Activated T-helper 1 cell treated with anti-CD3 and anti-CD28 coated beads, Interleukin-12 subunit alpha, Interleukin-12 subunit beta, Interleukin-2, Interleukin-4 antibody, amounts not matched to agents 30 ng/mL and 10 ng/mL and 1 ng/mL, durations not matched to agents 14 hours and 24 hours and 36 hours (primary cell): ENCODE results near the gene PRTN3. TPM values are rescaled to one million over a fixed set of nuclear protein-coding genes. Genes with fewer than 3 reads are reported as not detected.

Experiments
- DNase-seq: peaks from one replicate; pipeline ENCODE4 v3.0.0; 2021; ENCODE audit warnings: low spot score
- H3K27ac Mint-ChIP-seq: one replicate; pipeline ENCODE4 v1.8.0; 2021; ENCODE audit warnings: mild to moderate bottlenecking, mixed read lengths
- H3K27me3 Mint-ChIP-seq: one replicate; pipeline ENCODE4 v1.8.0; 2022; ENCODE audit warnings: mild to moderate bottlenecking, moderate library complexity, mixed read lengths; ENCODE audit not compliant: insufficient read depth
- H3K36me3 Mint-ChIP-seq: one replicate; pipeline ENCODE4 v1.8.0; 2021; ENCODE audit warnings: low read depth, mixed read lengths
- H3K4me1 Mint-ChIP-seq: one replicate; pipeline ENCODE4 v1.8.0; 2021; ENCODE audit warnings: low read depth, mixed read lengths
- H3K4me3 Mint-ChIP-seq: one replicate; pipeline ENCODE4 v1.8.0; 2021; ENCODE audit warnings: mild to moderate bottlenecking, moderate library complexity, mixed read lengths
- H3K9me3 Mint-ChIP-seq: one replicate; pipeline ENCODE4 v1.8.0; 2021; ENCODE audit warnings: mixed read lengths
- intact Hi-C: fragments of 100-400 bp; cut with micrococcal nuclease; formaldehyde crosslinking; loops from one replicate; pipeline ENCODE4 v1.15.1; 2024
- total RNA-seq: library from RNA; stranded (reverse); gene quantifications from 2 replicates; pipeline ENCODE4 v1.2.3, GENCODE V29; 2022

The PRTN3 gene, protein sequence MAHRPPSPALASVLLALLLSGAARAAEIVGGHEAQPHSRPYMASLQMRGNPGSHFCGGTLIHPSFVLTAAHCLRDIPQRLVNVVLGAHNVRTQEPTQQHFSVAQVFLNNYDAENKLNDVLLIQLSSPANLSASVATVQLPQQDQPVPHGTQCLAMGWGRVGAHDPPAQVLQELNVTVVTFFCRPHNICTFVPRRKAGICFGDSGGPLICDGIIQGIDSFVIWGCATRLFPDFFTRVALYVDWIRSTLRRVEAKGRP
- not detected in 2 replicates for total RNA-seq

DNA sequence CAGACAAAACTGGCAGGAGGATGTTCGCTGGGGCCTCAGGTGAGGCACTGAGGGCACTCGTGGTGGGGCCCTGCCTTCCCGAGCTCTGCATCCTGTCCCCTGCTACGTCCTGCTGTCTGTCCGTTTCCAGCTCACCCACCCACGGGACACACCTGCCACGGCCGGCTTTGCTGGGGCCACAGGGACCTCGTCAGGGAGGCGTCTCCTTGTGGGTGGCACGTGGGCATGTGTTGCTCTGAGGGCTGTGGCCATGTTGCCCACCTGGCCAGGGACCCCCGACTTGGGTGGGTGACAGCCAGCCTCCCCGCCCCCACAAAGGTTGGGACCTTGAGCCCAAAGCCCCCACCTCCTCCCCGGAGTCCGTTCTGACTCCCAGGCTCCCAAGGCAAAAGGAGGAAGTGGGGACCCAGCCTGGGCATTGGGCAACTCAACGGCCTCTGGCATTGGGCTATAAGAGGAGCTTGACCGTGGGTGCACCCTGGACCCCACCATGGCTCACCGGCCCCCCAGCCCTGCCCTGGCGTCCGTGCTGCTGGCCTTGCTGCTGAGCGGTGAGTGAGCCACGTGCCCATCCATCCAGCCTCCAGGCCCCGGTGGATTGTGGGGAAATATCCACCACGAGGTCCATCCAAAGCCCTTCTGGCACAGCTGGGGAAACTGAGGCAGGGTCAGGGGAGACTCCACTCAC is at the start of gene PRTN3:
Gene PRTN3, plus strand, starts transcription at position 481 of the 688 bp plus-strand sequence. Its CDS starts 10 bp downstream, at position 491.
- no peaks in the 10 kb centered on the region for H3K9me3 Mint-ChIP-seq
- no peaks in the 10 kb centered on the region for H3K4me1 Mint-ChIP-seq
- no peaks in the 10 kb centered on the region for H3K36me3 Mint-ChIP-seq
- no peak for DNase-seq
- H3K27ac Mint-ChIP-seq: peak within 1 kb of the TSS; percentile 1
- no peak within 1 kb of the TSS for H3K4me3 Mint-ChIP-seq
- H3K27me3 Mint-ChIP-seq: peaks cover 13% of the 10 kb centered on the region
- intact Hi-C loops: no loop called here

GRCh38 chr19:791007-791566 is 49.7 kb upstream of the PRTN3 start:
- H3K9me3 Mint-ChIP-seq: no peaks in the 10 kb centered on the region
- no peak for DNase-seq
- intact Hi-C loops: no loop called here

GRCh38 chr19:791567-792305 is 49.1 kb upstream of the PRTN3 start:
- Mint-ChIP-seq H3K27ac (no peak overlapping the region), H3K4me3 (no peak overlapping the region), H3K9me3 (no peaks in the 10 kb centered on the region), H3K4me1 (no peaks in the 10 kb centered on the region), H3K36me3 (no peaks in the 10 kb centered on the region), H3K27me3 (peaks cover 10% of the 10 kb centered on the region)
- DNase-seq: no peak
- intact Hi-C loops: no loop called here

More at GRCh38 chr19:791007-791566, 49.7 kb upstream of the PRTN3 start:
- Mint-ChIP-seq H3K4me3 (no peak overlapping the region), H3K27me3 (peaks cover 10% of the 10 kb centered on the region), H3K4me1 (no peaks in the 10 kb centered on the region), H3K27ac (no peak overlapping the region), H3K36me3 (no peaks in the 10 kb centered on the region)

GRCh38 chr19:792306-792885 is 48.4 kb upstream of the PRTN3 start:
- no peak for DNase-seq
- Mint-ChIP-seq H3K4me1 (no peaks in the 10 kb centered on the region), H3K27me3 (peaks cover 10% of the 10 kb centered on the region), H3K9me3 (no peaks in the 10 kb centered on the region), H3K4me3 (no peak overlapping the region), H3K27ac (no peak overlapping the region), H3K36me3 (no peaks in the 10 kb centered on the region)
- intact Hi-C loops: no loop called here

DNA sequence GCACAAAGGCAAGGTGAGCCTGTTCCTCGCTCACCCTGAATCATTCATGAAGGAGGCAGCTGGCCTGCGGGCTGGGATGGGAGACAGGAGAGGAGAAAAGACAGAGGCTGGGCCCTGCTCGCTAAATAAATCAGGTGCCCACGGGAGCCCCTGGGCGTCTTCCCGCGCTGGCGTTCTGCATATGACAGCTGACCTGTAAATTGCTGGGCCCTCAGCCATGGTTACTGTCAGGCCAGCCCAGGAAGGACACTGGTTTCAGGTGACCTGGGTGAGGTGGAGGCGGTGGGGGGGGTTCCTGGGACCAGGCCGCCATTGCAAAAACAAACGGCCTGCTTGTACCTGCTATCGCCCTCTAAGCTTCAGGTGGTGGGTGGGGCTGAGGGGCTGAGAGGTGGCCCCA is 47.0 kb upstream of the PRTN3 start:
- H3K27ac Mint-ChIP-seq: no peak overlapping the region
- H3K36me3 Mint-ChIP-seq: peaks cover 2% of the 10 kb centered on the region
- intact Hi-C loops: no loop called here
- no peak for DNase-seq
- H3K9me3 Mint-ChIP-seq: no peaks in the 10 kb centered on the region
- H3K4me1 Mint-ChIP-seq: no peaks in the 10 kb centered on the region
- H3K27me3 Mint-ChIP-seq: peaks cover 10% of the 10 kb centered on the region
- H3K4me3 Mint-ChIP-seq: peak overlapping the region; percentile 45

GRCh38 chr19:795073-795611 is 45.7 kb upstream of the PRTN3 start:
- intact Hi-C loops: loop anchor here (5.0 kb wide), 1 partner anchor 67 kb away; no protein-coding TSS in a partner anchor
- Mint-ChIP-seq H3K27ac (no peak overlapping the region), H3K27me3 (no peaks in the 10 kb centered on the region), H3K36me3 (peaks cover 14% of the 10 kb centered on the region), H3K4me1 (peaks cover 12% of the 10 kb centered on the region), H3K9me3 (no peaks in the 10 kb centered on the region), H3K4me3 (no peak overlapping the region)
- no peak for DNase-seq

DNA sequence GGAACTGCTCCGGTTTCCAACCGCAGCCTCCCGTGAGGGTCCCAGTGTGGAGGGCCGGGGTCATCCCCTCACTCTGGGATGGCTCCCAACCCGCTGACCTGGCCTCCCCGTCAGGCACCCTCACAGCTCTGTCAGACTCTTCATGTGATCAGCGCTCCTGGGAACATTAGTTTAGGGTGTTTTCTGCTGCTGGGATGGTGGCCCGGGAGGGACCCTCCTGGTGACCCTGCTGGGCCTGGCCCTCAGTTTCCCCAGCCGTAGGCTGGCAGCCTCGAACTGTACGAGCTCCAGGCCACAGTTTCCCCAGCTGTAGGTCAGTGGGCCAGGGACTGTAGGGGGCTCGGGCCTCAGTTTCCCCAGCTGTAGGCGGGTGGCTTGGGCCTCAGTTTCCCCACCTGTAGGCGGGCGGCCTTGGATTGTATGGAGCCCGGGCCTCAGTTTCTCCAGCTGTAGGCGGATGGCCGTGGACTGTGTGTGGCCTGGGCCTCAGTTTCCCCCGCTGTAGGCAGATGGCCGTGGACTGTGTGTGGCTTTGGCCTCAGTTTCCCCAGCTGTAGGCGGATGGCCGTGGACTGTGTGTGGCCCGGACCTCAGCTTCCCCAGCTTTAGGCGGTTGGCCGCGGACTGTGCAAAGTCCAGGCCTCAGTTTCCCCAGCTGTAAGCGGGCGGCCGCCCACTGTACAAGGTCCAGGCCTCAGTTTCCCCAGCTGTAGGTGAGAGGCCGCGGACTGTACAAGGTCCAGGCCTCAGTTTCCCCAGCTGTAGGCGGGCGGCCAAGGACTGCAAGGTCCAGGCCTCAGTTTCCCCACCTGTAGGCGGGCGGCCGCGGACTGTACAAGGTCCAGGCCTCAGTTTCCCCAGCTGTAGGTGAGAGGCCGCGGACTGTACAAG is 44.9 kb upstream of the PRTN3 start:
- Mint-ChIP-seq H3K4me3 (peak overlapping the region; percentile 90), H3K36me3 (peaks cover 19% of the 10 kb centered on the region), H3K27me3 (no peaks in the 10 kb centered on the region), H3K27ac (no peak overlapping the region), H3K4me1 (peaks cover 19% of the 10 kb centered on the region), H3K9me3 (no peaks in the 10 kb centered on the region)
- DNase-seq: no peak
- intact Hi-C loops: loop anchor here (2.0 to 5.0 kb wide), 5 partner anchors 25 to 289 kb away; partner anchors contain the start of genes BSG and TPGS1

DNA sequence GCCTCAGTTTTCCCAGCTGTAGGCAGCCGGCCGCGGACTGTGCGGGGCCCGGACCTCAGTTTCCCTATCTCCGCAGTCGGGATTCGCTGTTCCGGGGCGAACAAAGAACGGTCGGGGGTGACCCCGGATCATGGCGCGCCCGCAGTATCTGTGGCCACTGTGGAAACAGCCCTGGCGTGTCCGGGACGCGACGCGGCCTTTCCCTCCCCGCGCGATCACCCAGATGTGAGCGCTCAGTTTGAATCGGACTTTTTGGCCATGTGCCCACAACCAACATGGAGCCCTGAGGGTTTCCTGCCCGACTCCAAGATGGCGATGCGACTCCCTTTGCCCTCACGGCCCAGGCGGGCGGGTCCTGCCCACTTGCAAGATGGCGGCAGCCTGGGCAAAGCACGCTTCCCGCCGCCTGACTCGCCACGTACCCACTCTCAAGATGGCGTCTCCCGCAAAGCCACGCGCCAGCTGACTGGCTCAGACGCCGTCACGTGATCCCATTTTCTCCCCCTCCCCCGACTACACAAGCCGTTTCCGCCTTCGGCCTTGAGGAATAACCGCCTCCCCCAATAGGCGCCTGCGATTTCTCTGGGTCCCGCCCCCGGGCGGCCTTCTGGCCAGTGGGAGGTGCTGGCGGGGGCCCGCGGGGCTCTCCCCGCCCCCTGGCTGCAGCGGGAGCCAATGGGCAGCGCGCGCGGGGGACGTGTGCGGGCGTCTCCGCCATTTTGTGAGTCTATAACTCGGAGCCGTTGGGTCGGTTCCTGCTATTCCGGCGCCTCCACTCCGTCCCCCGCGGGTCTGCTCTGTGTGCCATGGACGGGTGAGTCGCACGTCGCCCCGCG is 43.9 kb upstream of the PRTN3 start, which contains the start of gene PTBP1:
Gene PTBP1, plus strand, starts transcription at position 761 of the 836 bp plus-strand sequence. Its CDS starts 46 bp downstream, at position 807.
- peaks cover 27% of the 10 kb centered on the region for H3K36me3 Mint-ChIP-seq
- DNase-seq: peak; percentile 99
- H3K27me3 Mint-ChIP-seq: no peaks in the 10 kb centered on the region
- H3K4me1 Mint-ChIP-seq: peaks cover 19% of the 10 kb centered on the region
- intact Hi-C loops: loop anchor here (1.0 to 5.0 kb wide), 11 partner anchors 26 to 610 kb away; partner anchors contain the start of genes BSG, DAZAP1, FAM174C and POLRMT
- peak within 1 kb of the TSS; percentile 92 for H3K4me3 Mint-ChIP-seq
- H3K9me3 Mint-ChIP-seq: no peaks in the 10 kb centered on the region
- H3K27ac Mint-ChIP-seq: peak within 1 kb of the TSS; percentile 91

- intact Hi-C loops: loop anchor here (1.0 to 5.0 kb wide), 11 partner anchors 27 to 610 kb away; partner anchors contain the start of genes BSG, DAZAP1, FAM174C and POLRMT
- H3K4me1 Mint-ChIP-seq: peaks cover 19% of the 10 kb centered on the region
- H3K27me3 Mint-ChIP-seq: no peaks in the 10 kb centered on the region
- DNase-seq: peak; percentile 90
- H3K36me3 Mint-ChIP-seq: peaks cover 31% of the 10 kb centered on the region
- peak overlapping the region; percentile 92 for H3K4me3 Mint-ChIP-seq
- H3K9me3 Mint-ChIP-seq: no peaks in the 10 kb centered on the region
- H3K27ac Mint-ChIP-seq: peak overlapping the region; percentile 91
Measured at GRCh38 chr19:797528-798414, 43.0 kb upstream of the PRTN3 start.

DNA sequence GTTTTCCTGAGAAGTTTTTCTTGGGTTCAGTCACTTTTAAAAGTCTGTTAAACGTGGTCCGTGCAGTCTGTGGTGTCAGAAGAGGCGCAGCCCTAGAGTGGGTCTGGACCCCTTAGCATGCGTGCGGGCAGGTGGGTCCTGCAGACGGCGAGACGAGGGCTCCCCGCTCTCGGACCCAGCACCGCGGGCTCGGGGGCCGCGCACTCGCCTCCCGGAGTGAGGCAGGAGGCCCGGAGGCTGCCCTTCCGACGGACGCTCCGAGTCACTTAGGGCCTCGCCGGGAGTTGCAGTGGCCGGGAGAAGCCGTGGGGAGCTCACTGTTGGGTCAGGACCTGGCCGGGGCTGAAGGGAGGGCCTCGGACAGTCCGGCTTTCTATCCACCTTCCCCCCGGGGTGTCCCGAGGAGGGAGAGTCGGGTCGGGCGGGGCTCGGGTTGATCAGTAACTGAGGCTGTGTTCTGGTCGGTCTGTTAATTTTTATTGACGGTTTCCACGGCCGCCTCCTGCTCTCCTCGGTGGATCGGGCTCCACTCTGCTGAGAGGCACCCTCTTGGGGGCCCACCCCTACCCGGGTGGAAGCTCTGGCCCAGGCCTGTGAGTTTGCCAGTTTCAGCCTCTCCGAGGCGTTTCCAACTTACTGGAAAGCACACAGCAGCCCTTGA is 42.3 kb upstream of the PRTN3 start:
- H3K9me3 Mint-ChIP-seq: no peaks in the 10 kb centered on the region
- peak overlapping the region; percentile 92 for H3K4me3 Mint-ChIP-seq
- peak overlapping the region; percentile 91 for H3K27ac Mint-ChIP-seq
- no peak for DNase-seq
- intact Hi-C loops: loop anchor here (5.0 kb wide), 1 partner anchor 64 kb away; no protein-coding TSS in a partner anchor
- H3K27me3 Mint-ChIP-seq: no peaks in the 10 kb centered on the region
- peaks cover 35% of the 10 kb centered on the region for H3K36me3 Mint-ChIP-seq
- peaks cover 19% of the 10 kb centered on the region for H3K4me1 Mint-ChIP-seq
